GM12875 (cell line): ENCODE results near the gene FBXO45.
A peak's percentile ranks its signal among the peaks of the same experiment; 100 is the strongest.

Experiments used
- H3K4me3 ChIP-seq: one replicate; pipeline ENCODE4 v1.5.1; 2011; ENCODE audit warnings: low read depth, low read length, control low read depth
- CTCF ChIP-seq: IDR thresholded peaks from 2 replicates; pipeline ENCODE4 v1.5.1; 2011; ENCODE audit warnings: low read depth, mild to moderate bottlenecking, control low read depth, inconsistent platforms, low read length, moderate library complexity, borderline replicate concordance; ENCODE audit not compliant: insufficient read depth

The FBXO45 gene

GRCh38 chr3:196624907-196625306, 56.4 kb downstream of the FBXO45 start:
- no peak overlapping the region for H3K4me3 ChIP-seq

GRCh38 chr3:196625331-196625730, 56.9 kb downstream of the FBXO45 start:
- H3K4me3 ChIP-seq: no peak overlapping the region
- TF ChIP-seq CTCF: no peak

More at GRCh38 chr3:196624907-196625306, 56.4 kb downstream of the FBXO45 start:
- no peak for TF ChIP-seq CTCF

- H3K4me3 ChIP-seq: no peak overlapping the region
- TF ChIP-seq CTCF: no peak
These were observed 59.4 kb downstream of the FBXO45 start for GRCh38 chr3:196627918-196628231.

- no peak for TF ChIP-seq CTCF
These were observed 60.8 kb downstream of the FBXO45 start for GRCh38 chr3:196629228-196629627.

GRCh38 chr3:196631682-196632045, 63.2 kb downstream of the FBXO45 start:
- TF ChIP-seq CTCF: no peak
- H3K4me3 ChIP-seq: peak overlapping the region; percentile 72

More at GRCh38 chr3:196629228-196629627, 60.8 kb downstream of the FBXO45 start:
- no peak overlapping the region for H3K4me3 ChIP-seq

GRCh38 chr3:196632046-196632751, 63.7 kb downstream of the FBXO45 start:
- peak; percentile 56 for TF ChIP-seq CTCF
- peak overlapping the region; percentile 72 for H3K4me3 ChIP-seq

GRCh38 chr3:196633555-196634151, 65.2 kb downstream of the FBXO45 start:
- TF ChIP-seq CTCF: no peak
- H3K4me3 ChIP-seq: peak overlapping the region; percentile 72
